Aorta (tissue), 5 donors: ENCODE measurements around the gene GALNT2. TPM values are rescaled to one million over a fixed set of nuclear protein-coding genes. Genes with fewer than 3 reads are reported as not detected.

ENCODE experiments used
- ATAC-seq: fragments of 200-7000 bp; cut with Tn5 transposase; one replicate; pipeline ENCODE4 v1.9.1; 2022; ENCODE audit warnings: moderate library complexity; ENCODE audit not compliant: low FRiP score
- DNase-seq, 2 donors: peaks; one replicate each; pipeline ENCODE4 v3.0.0-alpha.2; 2020
- H3K27ac ChIP-seq, 2 donors: one replicate each; pipeline ENCODE4 v1.5.1; 2013; ENCODE audit warnings: low read length in 2 of 2, mild to moderate bottlenecking in 2 of 2, moderate library complexity in 2 of 2, control low read depth in 1 of 2, inconsistent platforms in 1 of 2, low read depth in 1 of 2
- H3K27me3 ChIP-seq, 2 donors: one replicate each; pipeline ENCODE4 v1.6.1; 2013; ENCODE audit warnings: control low read depth in 1 of 2, low read length in 1 of 2, mild to moderate bottlenecking in 1 of 2, moderate library complexity in 1 of 2; ENCODE audit not compliant: insufficient read depth in 2 of 2, control insufficient read depth in 1 of 2
- H3K36me3 ChIP-seq, 2 donors: one replicate each; pipeline ENCODE4 v1.6.1; 2013; ENCODE audit warnings: control low read depth in 1 of 2, low read length in 1 of 2, mild to moderate bottlenecking in 1 of 2; ENCODE audit not compliant: insufficient read depth in 2 of 2, control insufficient read depth in 1 of 2
- H3K4me1 ChIP-seq, 2 donors: one replicate each; pipeline ENCODE4 v1.6.1; 2013; ENCODE audit warnings: low read length in 2 of 2, control low read depth in 1 of 2, mild to moderate bottlenecking in 1 of 2, moderate library complexity in 1 of 2; ENCODE audit not compliant: insufficient read depth in 2 of 2, control insufficient read depth in 1 of 2
- H3K4me3 ChIP-seq, 2 donors: one replicate each; pipeline ENCODE4 v1.5.1; 2013; ENCODE audit warnings: low read length in 2 of 2, control low read depth in 1 of 2, mild to moderate bottlenecking in 1 of 2
- H3K9me3 ChIP-seq: one replicate; pipeline ENCODE4 v1.6.1; 2013; ENCODE audit warnings: mild to moderate bottlenecking, low read length; ENCODE audit not compliant: control insufficient read depth
- WGBS, 2 donors: extraction: QIAGEN DNeasy Blood & Tissue Kit; methylation state at CpG; one replicate each; pipeline ENCODE4 v1.1.7; 2013; 5-methylcytosine and 5-hydroxymethylcytosine counted together
- intact Hi-C, 2 donors: fragments of 100-400 bp; cut with DNase I; formaldehyde crosslinking; loops; one replicate each; pipeline versions ENCODE4 v1.14.2 to v1.15.0; 2022
- polyA plus RNA-seq, 2 donors: library from polyadenylated mRNA; stranded (reverse); fragments of 200-250 nt; gene quantifications; one replicate each; pipeline ENCODE4 v1.2.3, GENCODE V29; 2013
- total RNA-seq, 2 donors: library from RNA; stranded (reverse); fragmentation: NEBNext Ultra II Directional; extraction: Animal tissue kit (Norgen Biotek cat#: 25700); gene quantifications; one replicate each; pipeline ENCODE4 v1.2.1, GENCODE V29; 2021
- donor health status: healthy with polysubstance abuse.
- donor health status: Bipolar disorder and iron deficiency.
- donor health status: DM: no; HTN: no; CAD: no.
- donor health status: DM: no; HTN: no; CAD: no.
- donor health status: DM: yes; HTN: yes; CAD: no.

The GALNT2 gene
- total and polyA plus RNA-seq, 4 donors, result 29.1 to 116 (median 105) TPM

DNA sequence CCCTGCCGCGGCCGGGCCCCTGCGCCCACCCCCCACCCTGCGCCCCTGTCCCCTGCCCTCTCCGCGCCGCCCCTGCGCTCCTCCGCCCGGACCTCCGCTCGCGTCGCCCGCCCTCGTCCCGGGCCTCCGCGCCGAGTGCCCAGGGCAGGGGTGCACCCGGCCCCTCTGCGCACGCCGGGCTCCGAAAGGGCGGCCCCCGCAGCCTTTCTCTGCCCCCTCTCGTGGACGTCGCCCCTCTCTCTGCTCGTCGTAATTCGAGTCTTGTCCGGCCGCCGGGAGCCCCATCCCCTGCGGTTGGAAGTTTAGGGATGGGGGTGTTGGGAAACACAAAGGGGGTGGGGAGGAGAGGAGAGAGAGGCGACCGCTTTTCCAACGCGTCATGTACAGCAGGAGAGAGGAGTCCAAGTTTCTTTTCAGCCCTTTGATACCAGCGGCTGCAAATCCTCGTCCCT is 407 bp downstream of the GALNT2 start:
- peaks cover 0 to 6% of the 10 kb centered on the region in 2 donors for H3K4me1 ChIP-seq
- WGBS, 2 donors, result 0 to 1% methylated on average over 43 to 44 of the region's 44 CpGs
- H3K4me3 ChIP-seq, result peak overlapping the region; percentile 77 to 96

DNA sequence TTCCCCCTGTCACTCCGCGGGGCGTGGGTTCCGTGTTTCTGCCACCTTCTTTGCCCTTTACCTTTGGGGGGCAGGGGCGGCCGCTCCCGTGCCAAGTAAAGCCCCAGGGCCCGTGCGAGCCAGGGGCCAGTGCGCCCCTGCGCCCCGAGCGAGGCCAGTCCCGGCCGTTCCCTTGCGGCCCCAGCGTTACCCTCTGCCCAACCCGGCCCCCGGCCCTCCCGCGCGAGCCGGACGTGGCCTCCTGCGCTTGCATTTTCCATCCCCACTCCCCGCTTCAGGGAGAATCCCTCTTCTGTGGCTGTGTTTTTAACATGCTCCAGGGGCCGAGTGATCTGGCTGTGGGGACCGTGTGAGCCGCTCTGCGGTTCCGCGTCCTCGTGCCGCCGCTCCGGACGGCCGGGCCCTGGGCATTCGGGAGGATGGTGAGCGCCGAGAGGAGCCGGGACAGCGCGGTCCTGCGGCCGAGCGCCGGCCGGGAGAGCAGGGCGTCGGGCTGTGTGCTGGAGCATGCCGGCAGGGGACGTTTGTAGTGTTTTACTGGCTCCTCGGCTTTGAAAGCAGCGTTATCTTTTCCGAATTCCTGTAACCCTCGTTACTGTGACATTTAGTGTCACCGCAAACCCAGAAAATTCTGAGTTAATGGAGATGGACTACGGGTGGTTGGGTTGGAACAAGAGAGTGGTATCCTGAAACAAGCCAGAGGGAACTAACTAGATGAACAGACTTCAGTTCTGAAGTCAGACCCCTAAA is 1.0 kb downstream of the GALNT2 start:
- ATAC-seq (peak; percentile 78), DNase-seq (peak; percentile 60 to 82)
- Histone ChIP-seq H3K27me3 (no peaks in the 10 kb centered on the region), H3K27ac (peak overlapping the region; percentile 37 to 81), H3K9me3 (no peaks in the 10 kb centered on the region), H3K4me1 (peaks cover 0 to 9% of the 10 kb centered on the region in 2 donors), H3K4me3 (peak overlapping the region; percentile 77 to 96), H3K36me3 (no peaks in the 10 kb centered on the region)
- WGBS, 2 donors, result 0% methylated on average over 57 to 59 of the region's 59 CpGs
- intact Hi-C loops, result loop anchor here (2.0 to 5.0 kb wide), 6 partner anchors 34 to 406 kb away; no protein-coding TSS in a partner anchor

More for the DNA sequence above, 407 bp downstream of the GALNT2 start:
- Histone ChIP-seq H3K9me3 (no peaks in the 10 kb centered on the region), H3K36me3 (no peaks in the 10 kb centered on the region), H3K27me3 (no peaks in the 10 kb centered on the region), H3K27ac (peak overlapping the region; percentile 81 to 87)
- intact Hi-C loops, result loop anchor here (2.0 to 5.0 kb wide), 6 partner anchors 35 to 405 kb away; no protein-coding TSS in a partner anchor
- ATAC-seq, result peak; percentile 56
- peak; percentile 60 to 80 for DNase-seq

DNA sequence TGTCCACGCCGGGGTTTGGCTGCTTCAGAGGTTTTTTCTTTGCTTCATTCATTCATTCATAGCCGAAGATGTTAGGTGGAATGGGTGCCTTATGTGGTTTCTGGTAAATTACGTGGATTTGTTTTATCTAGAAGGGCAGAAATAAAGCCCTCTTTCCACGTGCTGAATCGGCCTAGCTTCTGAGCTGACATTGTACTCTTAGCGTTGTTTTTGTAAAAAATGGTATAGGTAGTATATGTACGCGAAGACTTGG is 1.5 kb downstream of the GALNT2 start:
- H3K4me1 ChIP-seq, result peaks cover under 1 to 9% of the 10 kb centered on the region in 2 donors
- peak overlapping the region in 1 of 2 donors; percentile 61 for H3K27ac ChIP-seq
- no peaks in the 10 kb centered on the region for H3K36me3 ChIP-seq
- peak overlapping the region; percentile 77 to 96 for H3K4me3 ChIP-seq
- no peak for ATAC-seq
- H3K27me3 ChIP-seq, result no peaks in the 10 kb centered on the region
- intact Hi-C loops, result loop anchor here (5.0 kb wide), 5 partner anchors 34 to 406 kb away; no protein-coding TSS in a partner anchor
- no peak for DNase-seq
- no peaks in the 10 kb centered on the region for H3K9me3 ChIP-seq
- 0 to 2% methylated on average over 9 of the region's 9 CpGs for WGBS, 2 donors

DNA sequence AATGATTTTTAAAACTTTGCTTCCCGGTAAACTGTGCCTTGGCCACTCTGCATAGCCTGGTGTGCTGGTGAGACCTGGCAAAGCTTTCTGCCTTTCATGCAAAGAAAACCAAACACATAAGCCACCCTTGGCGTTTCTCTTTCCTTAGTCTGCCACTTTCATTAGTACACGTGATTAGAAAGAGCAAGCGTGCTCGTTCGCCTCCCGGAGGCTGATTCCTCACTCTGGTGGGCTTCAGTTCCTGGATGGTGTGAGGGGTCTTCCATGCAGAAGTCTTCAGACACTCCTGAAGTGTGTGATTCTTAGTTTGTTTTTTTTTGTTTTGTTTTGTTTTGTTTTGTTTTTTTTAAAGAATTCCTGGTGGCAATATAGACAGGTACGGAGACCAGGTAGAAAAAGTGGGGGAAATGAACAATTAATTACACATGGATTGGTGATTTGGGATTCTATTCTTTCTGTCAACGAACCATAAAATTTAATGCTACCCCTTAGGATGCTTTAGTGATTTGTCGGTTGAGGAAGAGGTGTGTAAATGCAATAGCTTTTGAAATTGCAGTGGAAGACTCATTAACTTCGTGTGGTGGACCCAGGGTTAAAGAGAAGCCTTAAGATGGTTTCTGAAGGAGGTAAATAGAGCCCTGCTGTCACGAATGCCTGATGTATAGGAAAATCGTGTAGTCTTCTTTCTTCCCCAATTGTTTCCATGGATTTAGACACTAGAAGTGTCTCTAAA is 2.1 kb downstream of the GALNT2 start:
- DNase-seq (no peak), ATAC-seq (no peak)
- H3K4me3 ChIP-seq, result peak overlapping the region; percentile 77 to 96
- intact Hi-C loops, result loop anchor here (5.0 kb wide), 5 partner anchors 33 to 407 kb away; no protein-coding TSS in a partner anchor
- H3K4me1 ChIP-seq, result peaks cover 4 to 9% of the 10 kb centered on the region in 2 donors
- WGBS, 2 donors, result 10 to 11% methylated on average over 13 of the region's 13 CpGs
- no peak overlapping the region for H3K27ac ChIP-seq
- no peaks in the 10 kb centered on the region for H3K27me3 ChIP-seq
- no peaks in the 10 kb centered on the region for H3K36me3 ChIP-seq
- H3K9me3 ChIP-seq, result no peaks in the 10 kb centered on the region

DNA sequence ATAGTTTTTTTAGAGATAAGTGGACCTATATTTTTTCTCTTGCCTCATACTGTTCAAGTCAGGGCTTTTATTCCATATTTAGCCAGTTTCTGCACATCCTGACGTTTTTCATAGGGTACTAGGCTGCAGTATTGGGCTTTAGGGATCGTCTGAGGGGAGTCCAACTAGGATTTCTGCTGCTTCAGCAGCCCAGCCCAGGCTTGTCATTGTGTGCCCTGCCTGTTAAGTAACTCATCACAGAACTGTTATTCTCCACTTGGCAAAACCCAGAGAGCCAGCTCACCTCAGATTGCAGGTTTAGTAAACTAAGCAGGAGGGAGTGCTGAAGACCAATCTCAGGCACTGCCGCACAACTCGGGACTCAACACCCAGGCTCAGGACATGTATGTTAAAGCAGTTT is 2.8 kb downstream of the GALNT2 start:
- no peaks in the 10 kb centered on the region for H3K27me3 ChIP-seq
- intact Hi-C loops, result loop anchor here (5.0 kb wide), 5 partner anchors 33 to 407 kb away; no protein-coding TSS in a partner anchor
- ATAC-seq (no peak), DNase-seq (no peak)
- WGBS, 2 donors, result 9 to 16% methylated on average over 4 of the region's 4 CpGs
- no peaks in the 10 kb centered on the region for H3K36me3 ChIP-seq
- H3K27ac ChIP-seq, result no peak overlapping the region
- no peaks in the 10 kb centered on the region for H3K9me3 ChIP-seq
- H3K4me1 ChIP-seq, result peaks cover 4 to 15% of the 10 kb centered on the region in 2 donors
- peak overlapping the region; percentile 25 to 28 for H3K4me3 ChIP-seq

DNA sequence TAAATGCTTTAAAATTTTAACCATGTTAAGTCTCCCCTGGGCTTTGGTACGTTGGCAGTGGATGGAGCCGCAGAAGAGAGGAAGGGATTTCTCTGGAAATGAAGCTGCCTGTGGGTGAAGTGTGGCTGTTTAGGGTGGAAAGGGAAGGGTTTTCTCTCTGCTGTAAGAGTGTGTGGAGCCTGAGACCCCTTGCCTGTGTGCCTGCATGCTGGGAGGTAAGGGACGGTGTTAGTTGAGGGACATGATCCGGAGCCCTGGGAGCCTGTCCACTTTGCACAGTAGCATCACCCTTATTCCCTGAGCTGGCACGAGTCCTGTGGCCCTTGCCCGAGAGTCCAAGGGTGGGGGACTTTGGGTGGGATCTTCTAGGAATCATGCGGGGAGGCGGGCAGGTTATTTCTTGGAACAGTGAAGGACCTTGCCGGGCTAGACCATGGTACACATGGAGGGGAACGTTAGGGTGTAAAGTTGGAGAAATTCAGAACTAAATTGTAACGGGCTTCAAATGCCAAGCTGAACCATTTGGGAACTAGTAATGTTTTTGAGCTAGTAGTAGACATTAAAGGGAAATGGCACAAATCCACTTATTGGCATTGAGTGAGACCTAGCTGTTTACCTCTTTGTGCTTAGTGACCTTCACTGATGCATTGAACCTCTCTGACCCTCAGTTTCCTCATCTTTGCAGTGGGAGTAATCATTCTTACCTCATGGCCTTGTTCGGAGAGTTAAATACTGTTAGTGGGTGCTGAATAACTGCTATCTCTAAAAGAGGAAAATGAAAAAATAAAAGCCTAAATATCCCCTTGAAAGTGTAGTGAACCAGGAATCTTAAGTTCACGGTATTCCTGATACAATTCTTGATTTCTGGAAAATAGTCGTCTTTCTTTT is 3.5 kb downstream of the GALNT2 start:
- DNase-seq, result no peak
- H3K4me3 ChIP-seq, result peak overlapping the region; percentile 25 to 28
- no peaks in the 10 kb centered on the region for H3K36me3 ChIP-seq
- H3K27me3 ChIP-seq, result no peaks in the 10 kb centered on the region
- H3K9me3 ChIP-seq, result no peaks in the 10 kb centered on the region
- intact Hi-C loops, result no loop called here
- peaks cover 4 to 15% of the 10 kb centered on the region in 2 donors for H3K4me1 ChIP-seq
- no peak for ATAC-seq
- WGBS, 2 donors, result 50 to 55% methylated on average over 14 of the region's 14 CpGs
- H3K27ac ChIP-seq, result no peak overlapping the region

DNA sequence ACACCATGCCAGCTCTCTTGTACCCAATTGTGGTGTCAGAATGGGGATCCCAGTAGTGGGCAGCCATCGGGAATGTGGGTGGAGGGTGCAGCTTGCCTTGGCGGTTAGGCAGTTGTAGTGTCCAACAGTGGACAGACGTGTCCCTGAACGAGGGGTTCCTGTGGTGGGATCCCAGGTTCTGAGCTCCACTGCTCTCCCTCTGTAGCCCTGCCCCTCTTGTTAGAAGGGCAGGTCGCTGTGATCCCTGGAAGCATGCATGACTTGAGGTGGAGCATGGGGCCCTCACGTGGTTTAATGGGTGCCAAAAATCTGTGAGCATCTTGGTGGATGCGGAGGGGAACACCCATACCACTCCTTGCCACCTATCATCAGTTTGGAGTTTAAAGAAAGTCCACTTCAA is 4.3 kb downstream of the GALNT2 start:
- Histone ChIP-seq H3K4me1 (peaks cover 4 to 18% of the 10 kb centered on the region in 2 donors), H3K27ac (no peak overlapping the region), H3K9me3 (no peaks in the 10 kb centered on the region), H3K4me3 (no peak overlapping the region), H3K36me3 (no peaks in the 10 kb centered on the region), H3K27me3 (no peaks in the 10 kb centered on the region)
- intact Hi-C loops, result no loop called here
- ATAC-seq (no peak), DNase-seq (no peak)
- 44 to 54% methylated on average over 7 of the region's 7 CpGs for WGBS, 2 donors

DNA sequence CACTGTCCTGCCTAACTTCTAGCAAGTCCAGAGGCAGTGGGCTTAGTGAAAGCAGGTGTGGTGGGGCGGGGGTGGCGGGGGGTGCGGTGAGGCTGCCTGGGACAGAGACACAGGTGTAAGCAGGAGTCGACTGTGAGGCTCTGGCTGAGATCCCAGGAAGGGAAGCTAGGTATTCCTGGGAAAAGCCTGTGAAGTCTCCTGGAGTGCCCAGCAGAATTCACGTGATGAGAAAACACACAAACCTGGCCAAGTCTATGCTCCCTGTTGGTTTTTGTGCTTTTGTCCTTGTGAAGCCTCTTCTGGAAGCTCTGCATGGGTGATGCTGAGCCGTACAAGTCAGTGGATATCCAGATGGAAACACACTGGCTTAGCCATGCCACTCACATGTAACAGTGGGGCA is 5.3 kb downstream of the GALNT2 start:
- WGBS, 2 donors, result 57 to 58% methylated on average over 6 of the region's 6 CpGs
- Histone ChIP-seq H3K4me3 (no peak overlapping the region), H3K27ac (no peak overlapping the region), H3K4me1 (peaks cover 6 to 22% of the 10 kb centered on the region in 2 donors), H3K9me3 (no peaks in the 10 kb centered on the region), H3K27me3 (no peaks in the 10 kb centered on the region), H3K36me3 (no peaks in the 10 kb centered on the region)
- intact Hi-C loops, result no loop called here
- DNase-seq (no peak), ATAC-seq (no peak)
